ENCODE data around the gene CXCL17.
A peak's percentile ranks its signal among the peaks of the same experiment; 100 is the strongest.
"Not testable (repeated sequence)": the region's sequence is repeated elsewhere in the genome, so short reads cannot be mapped to it uniquely, and the experiment has no call there.

CXCL17 gene

GRCh38 chr19:42442833-42443232 lies at the start of gene CXCL17:
CXCL17 (minus strand) TSS chr19:42442946; CDS start chr19:42442832, 114 bp downstream.
- DNase-seq, result no peak

- DNase-seq, result no peak
Measured at GRCh38 chr19:42488783-42489521, 46.2 kb upstream of the CXCL17 start.

DNA sequence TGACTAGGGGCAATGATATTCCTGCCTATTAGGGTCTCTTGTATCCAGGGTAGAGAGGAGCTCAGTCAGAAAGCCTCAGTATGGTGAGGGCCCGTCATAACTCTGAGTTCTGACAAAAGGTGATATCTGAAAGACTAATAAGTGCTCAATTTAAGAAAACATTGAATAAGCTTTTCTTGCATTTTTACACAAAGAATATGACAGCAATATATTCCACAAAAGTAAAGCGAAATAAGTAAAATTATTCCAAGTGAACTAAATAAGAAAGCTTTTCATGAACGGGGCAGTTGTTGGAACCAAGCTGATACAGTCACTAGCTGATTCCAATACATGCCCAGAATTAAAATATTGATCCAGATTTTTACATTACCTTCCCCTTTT lies 45.0 kb upstream of the CXCL17 start:
- no peak for DNase-seq

GRCh38 chr19:42487032-42487797 lies 44.5 kb upstream of the CXCL17 start:
- DNase-seq, result no peak

GRCh38 chr19:42485036-42485435 lies 42.3 kb upstream of the CXCL17 start:
- not testable (repeated sequence) for DNase-seq

DNA sequence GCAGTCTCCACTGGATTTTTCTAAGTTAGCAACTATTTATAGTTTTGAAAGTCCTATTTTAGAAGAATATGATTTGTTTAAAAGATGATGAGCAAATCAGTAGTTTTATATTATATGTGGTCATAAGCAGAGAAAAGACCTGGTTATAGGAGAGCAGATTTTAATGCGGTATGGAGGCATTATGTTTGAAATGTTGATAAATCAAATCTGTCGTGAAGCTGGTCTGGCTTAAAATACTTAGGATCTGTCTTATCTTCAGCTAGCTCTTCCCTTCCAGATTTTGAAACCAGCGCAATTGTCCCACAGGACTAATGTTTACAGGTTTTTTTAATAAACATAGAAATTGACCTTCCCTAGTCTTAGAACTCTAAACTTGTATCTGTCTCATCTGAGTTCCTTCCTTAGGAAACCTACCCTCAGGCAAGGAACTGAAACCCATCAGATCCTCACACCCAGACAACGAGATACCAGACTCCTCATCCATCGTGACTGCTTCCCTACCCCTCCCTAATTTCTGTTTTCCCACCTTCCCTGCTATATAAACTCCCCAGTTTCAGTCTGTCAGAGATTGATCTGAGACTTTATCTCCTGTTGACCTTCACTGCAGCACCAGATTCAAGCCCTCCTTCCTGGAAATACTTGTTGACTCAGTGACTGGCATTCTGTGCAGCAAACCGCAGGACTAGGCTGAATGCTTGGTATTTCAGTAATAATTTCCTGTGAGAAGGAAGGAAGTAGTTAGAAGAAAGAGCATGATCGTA lies 37.8 kb upstream of the CXCL17 start:
- DNase-seq, result no peak

DNA sequence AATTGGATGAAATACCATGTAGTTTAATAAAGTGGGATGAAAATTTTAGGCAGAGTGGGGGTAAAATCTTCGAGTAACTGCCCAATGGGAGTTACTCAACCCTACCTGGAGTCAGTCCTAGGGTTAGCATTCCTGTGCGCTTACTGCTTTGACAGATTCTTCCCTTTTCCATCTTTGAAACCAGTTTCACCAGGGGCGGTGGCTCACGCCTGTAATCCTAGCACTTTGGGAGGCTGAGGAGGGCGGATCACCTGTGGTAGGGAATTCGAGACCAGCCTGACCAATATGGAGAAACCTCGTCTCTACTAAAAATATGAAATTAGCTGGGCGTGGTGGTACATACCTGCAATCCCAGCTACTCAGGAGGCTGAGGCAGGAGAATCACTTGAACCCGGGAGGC lies 37.0 kb upstream of the CXCL17 start:
- DNase-seq, result no peak

- no peak for DNase-seq
Measured at GRCh38 chr19:42478765-42479311, 36.1 kb upstream of the CXCL17 start.

- no peak for DNase-seq
Measured at GRCh38 chr19:42477933-42478332, 35.2 kb upstream of the CXCL17 start.

GRCh38 chr19:42477117-42477516 lies 34.4 kb upstream of the CXCL17 start:
- DNase-seq, result no peak

GRCh38 chr19:42475366-42475765 lies 32.6 kb upstream of the CXCL17 start:
- no peak for DNase-seq

- peak in 4 of 56 donors; percentile 5 to 19 (median 16) for DNase-seq
Measured at GRCh38 chr19:42474743-42475142, 32.0 kb upstream of the CXCL17 start.

- DNase-seq, result no peak
Measured at GRCh38 chr19:42473686-42474085, 30.9 kb upstream of the CXCL17 start.

DNA sequence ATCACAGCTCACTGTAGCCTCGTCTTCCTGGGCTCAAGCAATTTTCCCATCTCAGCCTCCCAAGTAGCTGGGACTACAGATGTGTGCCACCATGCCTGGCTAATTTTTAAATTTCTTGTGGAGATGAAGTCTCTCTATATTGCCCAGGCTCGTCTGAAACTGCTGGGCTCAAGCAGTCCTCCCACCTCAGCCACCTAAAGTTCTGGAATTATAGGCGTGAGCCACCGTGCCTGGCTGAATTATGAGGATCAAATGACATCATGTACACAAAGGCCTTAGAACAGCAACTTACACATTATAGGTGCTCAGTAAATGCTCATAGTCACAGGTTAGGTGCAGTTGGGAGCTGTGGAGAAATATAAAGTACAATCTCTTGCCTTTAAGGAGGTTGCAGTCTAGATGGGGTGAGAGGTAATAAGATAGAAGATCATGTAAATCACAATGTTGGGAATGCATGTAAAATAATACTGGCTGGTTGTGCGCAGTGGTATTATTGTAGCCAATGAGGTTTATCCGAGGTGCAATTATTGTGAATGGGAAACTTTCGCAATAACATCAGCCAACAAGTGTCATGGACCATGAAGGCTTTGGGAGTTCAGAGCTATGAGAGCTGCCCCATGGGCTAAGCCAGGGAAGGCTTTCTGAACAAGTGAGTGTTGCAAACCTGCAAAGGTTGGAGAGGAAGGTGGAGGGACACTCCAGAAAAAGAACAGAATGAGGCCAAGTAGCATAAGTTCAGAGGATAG lies 29.8 kb upstream of the CXCL17 start:
- DNase-seq, result no peak

GRCh38 chr19:42471554-42472249 lies 29.0 kb upstream of the CXCL17 start:
- DNase-seq, result no peak

DNA sequence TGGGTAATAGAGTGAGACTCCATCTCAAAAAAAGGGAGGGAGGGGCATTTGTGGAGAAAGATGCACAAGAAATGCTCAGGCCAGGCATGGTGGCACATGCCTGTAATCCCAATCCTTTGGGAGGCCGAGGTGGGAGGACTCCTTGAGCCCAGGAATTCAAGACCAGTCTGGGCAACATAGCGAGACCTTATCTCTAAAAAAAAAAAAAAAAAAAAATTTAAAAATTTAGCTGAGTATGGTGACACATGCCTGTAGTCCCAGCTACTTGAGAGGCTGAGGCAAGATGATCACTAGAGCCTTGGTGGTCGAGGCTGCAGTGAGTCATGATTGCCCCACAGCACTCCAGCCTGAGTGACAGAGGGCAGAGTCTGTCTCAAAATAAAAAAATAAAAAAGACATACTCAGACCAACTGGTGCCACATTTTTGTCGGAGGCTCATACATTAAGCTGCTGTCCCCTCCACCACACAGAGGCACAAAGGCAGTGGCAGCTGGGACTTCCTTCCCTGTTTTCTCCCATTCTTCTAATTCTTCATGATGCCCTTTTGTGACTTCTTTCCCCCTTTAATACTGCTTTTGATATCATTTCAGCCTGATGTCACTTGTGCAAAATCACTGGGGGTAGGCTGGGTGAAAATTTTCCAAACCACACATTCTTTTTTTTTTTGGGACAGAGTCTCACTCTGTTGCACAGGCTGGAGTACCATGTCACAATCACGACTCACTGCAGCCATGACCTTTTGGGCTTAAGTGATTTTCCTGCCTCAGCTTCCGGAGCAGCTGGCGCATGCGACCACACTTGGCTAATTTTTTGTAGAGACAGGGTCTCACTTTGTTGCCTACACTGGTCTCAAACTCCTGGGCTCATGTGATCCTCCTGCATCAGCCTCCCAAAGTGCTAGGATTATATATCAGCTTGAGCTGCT lies 26.8 kb upstream of the CXCL17 start:
- DNase-seq, result no peak

- no peak for DNase-seq
Measured at GRCh38 chr19:42468273-42468796, 25.6 kb upstream of the CXCL17 start.

GRCh38 chr19:42467183-42467760 lies 24.5 kb upstream of the CXCL17 start:
- peak in 2 of 56 donors; percentile 2 to 3 for DNase-seq

Data from nucleus accumbens (tissue), 56 donors.